Posterior vena cava (tissue), 2 donors: ENCODE data around the gene GALK2. TPM values are rescaled to one million over a fixed set of nuclear protein-coding genes. Genes with fewer than 3 reads are reported as not detected.
"Not testable (repeated sequence)": the region's sequence is repeated elsewhere in the genome, so short reads cannot be mapped to it uniquely, and the experiment has no call there.

Experiments
- DNase-seq: peaks from one replicate; pipeline ENCODE4 v3.0.0-alpha.2; 2020; ENCODE audit warnings: low spot score
- intact Hi-C, 2 donors: fragments of 100-400 bp; cut with DNase I; formaldehyde crosslinking; loops; one replicate each; pipeline versions ENCODE4 v1.14.1 to v1.14.2; 2022 to 2023
- total RNA-seq, 2 donors: library from RNA; stranded (reverse); fragmentation: NEBNext Ultra II Directional; extraction: Animal tissue kit (Norgen Biotek cat#: 25700); gene quantifications; one replicate each; pipeline ENCODE4 v1.2.1, GENCODE V29; 2021
- donor health status: DM: yes; HTN: yes; CAD: no.
- donor health status: DM: yes; HTN: yes; CAD: no.

The GALK2 gene
- total RNA-seq, 2 donors from 2014 or later: 32.1 to 34.0 TPM

- intact Hi-C loops: no loop called here
- DNase-seq: no peak
Observed at GRCh38 chr15:49306551-49306950, 136.5 kb downstream of the GALK2 start.

DNA sequence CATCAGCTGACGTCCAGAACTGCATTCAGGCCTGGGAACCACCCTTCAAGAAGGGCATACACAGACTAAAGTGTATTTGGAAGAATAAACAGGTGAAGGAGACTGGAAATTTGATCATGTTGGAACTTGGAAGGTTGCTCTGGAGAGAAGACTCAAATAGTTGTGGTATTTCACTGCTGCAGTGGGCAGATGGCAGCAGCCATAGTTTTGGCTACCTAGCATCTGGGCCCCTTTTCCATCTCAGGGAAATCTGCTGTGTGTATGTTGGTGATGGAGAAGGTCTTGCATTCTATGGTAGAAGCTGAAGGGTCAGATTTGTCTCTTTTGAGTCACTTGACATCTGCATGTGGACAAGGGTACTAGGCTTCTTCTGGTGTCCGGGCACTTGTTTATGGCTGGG, 138.6 kb downstream of the GALK2 start:
- intact Hi-C loops: no loop called here
- no peak for DNase-seq

DNA sequence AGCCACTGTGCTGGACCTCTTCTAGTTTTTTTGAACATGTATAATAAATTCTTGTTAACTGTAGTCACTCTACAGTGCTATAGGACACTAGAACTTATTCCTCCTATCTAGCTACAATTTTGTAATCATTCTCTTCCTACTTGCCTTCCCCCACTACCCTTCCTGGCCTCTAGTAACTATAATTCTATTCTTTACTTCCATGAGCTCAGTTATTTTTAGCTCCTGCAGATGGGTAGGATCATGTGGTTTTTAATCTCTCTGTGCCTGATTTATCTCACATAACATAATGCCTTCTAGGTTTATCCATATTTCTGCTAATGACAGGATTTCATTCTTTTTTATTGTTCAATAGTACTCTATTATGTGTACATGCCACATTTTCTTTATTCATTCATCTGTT, 139.8 kb downstream of the GALK2 start:
- DNase-seq: no peak
- intact Hi-C loops: no loop called here

GRCh38 chr15:49313650-49314049, 143.6 kb downstream of the GALK2 start:
- intact Hi-C loops: no loop called here
- no peak for DNase-seq

- DNase-seq: no peak
Observed at GRCh38 chr15:49314716-49315115, 144.7 kb downstream of the GALK2 start.

GRCh38 chr15:49315391-49315823, 145.4 kb downstream of the GALK2 start:
- DNase-seq: no peak
- intact Hi-C loops: no loop called here

More at GRCh38 chr15:49314716-49315115, 144.7 kb downstream of the GALK2 start:
- intact Hi-C loops: no loop called here

DNA sequence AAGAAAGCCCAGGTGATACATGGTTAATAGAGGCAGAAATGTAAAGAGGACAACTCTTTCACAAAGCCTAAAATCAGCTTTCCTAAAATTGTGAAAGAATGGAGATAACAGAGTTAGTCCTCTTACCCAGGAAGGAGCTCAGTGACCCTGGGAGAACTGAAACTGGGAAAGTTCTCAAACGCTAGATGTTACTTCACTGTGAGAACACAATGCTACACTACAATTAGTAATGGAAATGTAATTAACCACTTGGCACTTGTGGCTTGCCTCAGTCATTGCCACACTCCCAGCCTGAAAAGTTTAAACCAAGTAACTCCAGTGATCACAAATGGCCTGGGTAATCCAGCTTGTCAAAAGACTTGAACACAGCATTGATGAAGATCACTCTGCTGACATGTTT, 150.3 kb downstream of the GALK2 start:
- intact Hi-C loops: no loop called here
- no peak for DNase-seq

- DNase-seq: no peak
- intact Hi-C loops: no loop called here
Observed at GRCh38 chr15:49323207-49323606, 153.2 kb downstream of the GALK2 start.

DNA sequence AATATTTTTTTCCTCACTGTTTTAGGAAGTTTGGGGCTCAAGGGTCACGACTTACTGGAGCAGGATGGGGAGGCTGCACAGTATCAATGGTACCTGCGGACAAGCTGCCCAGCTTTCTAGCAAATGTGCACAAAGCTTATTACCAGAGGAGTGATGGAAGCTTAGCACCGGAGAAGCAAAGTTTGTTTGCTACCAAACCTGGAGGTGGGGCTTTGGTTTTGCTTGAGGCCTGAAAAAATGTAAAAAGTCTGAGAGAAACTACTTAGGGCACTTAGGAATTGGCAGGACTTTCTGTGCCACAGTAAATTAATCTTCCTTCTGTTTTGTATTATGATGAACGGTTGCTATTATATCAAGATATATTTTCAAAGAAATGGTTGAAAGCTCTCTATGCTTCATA, 157.9 kb downstream of the GALK2 start:
- intact Hi-C loops: no loop called here
- no peak for DNase-seq

GRCh38 chr15:49328941-49329340, 158.9 kb downstream of the GALK2 start:
- intact Hi-C loops: no loop called here
- DNase-seq: no peak

DNA sequence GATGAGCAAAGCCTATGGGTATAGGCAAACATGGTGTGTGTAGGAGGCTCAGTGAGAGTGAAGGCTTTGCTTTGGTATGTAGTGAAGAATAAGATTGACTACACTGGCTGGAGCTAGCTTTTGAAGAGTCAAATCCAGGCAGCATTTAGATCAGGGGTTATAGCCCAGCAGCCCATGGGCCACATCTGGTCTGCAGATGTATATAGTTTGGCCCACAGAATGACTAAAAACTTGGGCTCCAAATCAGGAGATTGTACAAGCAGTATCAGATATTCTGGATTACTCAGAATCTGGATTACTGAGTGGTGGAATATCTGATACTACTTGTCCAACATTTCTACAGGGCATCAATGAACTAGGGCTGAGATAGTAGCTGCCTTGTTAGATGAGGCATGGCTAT, 160.1 kb downstream of the GALK2 start:
- DNase-seq: no peak

GRCh38 chr15:49331442-49331841, 161.4 kb downstream of the GALK2 start:
- intact Hi-C loops: no loop called here
- DNase-seq: no peak

More for the DNA sequence above, 160.1 kb downstream of the GALK2 start:
- intact Hi-C loops: no loop called here

GRCh38 chr15:49331951-49332350, 161.9 kb downstream of the GALK2 start:
- intact Hi-C loops: no loop called here
- DNase-seq: no peak

DNA sequence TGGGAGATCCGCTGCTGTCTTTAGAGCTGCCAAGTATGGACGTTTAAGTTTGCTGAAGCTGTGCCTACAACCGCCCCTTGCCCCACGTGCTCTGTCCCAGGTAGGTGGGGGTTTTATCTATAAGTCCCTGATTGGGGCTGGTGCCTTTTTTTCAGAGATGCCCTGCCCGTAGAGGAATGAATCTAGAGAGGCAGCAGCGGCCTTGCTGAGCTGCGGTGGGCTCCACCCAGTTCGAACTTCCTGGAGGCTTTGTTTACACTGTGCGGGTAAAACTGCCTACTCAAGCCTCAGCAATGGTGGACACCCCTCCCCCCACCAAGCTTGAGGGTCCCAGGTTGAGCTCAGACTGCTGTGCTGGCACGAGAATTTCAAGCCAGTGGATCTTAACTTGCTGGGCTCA, 169.6 kb downstream of the GALK2 start:
- intact Hi-C loops: no loop called here
- peak; percentile 43 for DNase-seq

GRCh38 chr15:49343546-49343945, 173.5 kb downstream of the GALK2 start:
- no peak for DNase-seq
- intact Hi-C loops: no loop called here

DNA sequence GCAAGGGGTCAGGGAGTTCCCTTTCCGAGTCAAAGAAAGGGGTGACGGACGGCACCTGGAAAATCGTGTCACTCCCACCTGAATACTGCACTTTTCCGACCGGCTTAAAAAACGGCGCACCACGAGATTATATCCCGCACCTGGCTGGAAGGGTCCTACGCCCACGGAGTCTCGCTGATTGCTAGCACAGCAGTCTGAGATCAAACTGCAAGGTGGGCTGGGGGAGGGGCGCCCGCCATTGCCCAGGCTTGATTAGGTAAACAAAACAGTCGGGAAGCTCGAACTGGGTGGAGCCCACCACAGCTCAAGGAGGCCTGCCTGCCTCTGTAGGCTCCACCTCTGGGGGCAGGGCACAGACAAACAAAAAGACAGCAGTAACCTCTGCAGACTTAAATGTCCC, 184.4 kb downstream of the GALK2 start:
- intact Hi-C loops: not testable (repeated sequence)
- peak; percentile 68 for DNase-seq

DNA sequence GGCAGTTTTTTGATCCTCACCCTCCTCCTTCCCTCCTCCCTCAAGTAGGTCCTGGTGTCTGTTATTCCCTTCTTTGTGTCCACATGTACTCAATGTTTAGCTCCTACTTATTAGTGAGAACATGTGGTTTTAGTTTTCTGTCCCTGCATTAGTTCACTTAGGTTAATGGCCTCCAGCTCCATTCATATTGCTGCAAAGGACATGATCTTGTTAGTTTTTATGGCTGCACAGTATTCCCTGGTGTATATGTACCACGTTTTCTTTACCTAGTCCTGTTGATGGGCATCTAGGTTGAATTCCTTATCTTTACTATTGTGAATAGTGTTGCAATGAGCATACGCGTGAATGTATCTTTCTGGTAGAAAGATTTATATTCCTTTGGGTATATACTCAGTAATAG, 191.3 kb downstream of the GALK2 start:
- no peak for DNase-seq
- intact Hi-C loops: no loop called here

GRCh38 chr15:49366496-49366895, 196.4 kb downstream of the GALK2 start:
- intact Hi-C loops: no loop called here
- peak; percentile 66 for DNase-seq

- no peak for DNase-seq
- intact Hi-C loops: no loop called here
Observed at GRCh38 chr15:49370782-49371181, 200.7 kb downstream of the GALK2 start.

GRCh38 chr15:49372366-49372765, 202.3 kb downstream of the GALK2 start:
- intact Hi-C loops: no loop called here
- no peak for DNase-seq

- intact Hi-C loops: no loop called here
- peak; percentile 32 for DNase-seq
Observed at GRCh38 chr15:49379996-49380395, 209.9 kb downstream of the GALK2 start.

- intact Hi-C loops: no loop called here
- DNase-seq: no peak
Observed at GRCh38 chr15:49380912-49381311, 210.9 kb downstream of the GALK2 start.
